Mucosa of rectum (tissue), 2 donors: ENCODE measurements around the gene SLC38A1.

Experiments
- H3K27ac ChIP-seq, 2 donors: one replicate each; pipeline ENCODE4 v1.7.0; 2013; ENCODE audit warnings: inconsistent platforms in 2 of 2, low read depth in 2 of 2, low read length in 2 of 2
- H3K27me3 ChIP-seq, 2 donors: one replicate each; pipeline ENCODE4 v1.7.0; 2013; ENCODE audit warnings: low read length in 2 of 2; ENCODE audit not compliant: control insufficient read depth in 2 of 2, insufficient read depth in 2 of 2
- H3K36me3 ChIP-seq, 2 donors: one replicate each; pipeline ENCODE4 v1.7.0; 2013; ENCODE audit warnings: low read length in 2 of 2; ENCODE audit not compliant: control insufficient read depth in 2 of 2, insufficient read depth in 2 of 2
- H3K4me1 ChIP-seq, 2 donors: one replicate each; pipeline ENCODE4 v1.7.0; 2013; ENCODE audit warnings: low read length in 2 of 2, mild to moderate bottlenecking in 1 of 2; ENCODE audit not compliant: control insufficient read depth in 2 of 2, insufficient read depth in 2 of 2
- H3K4me3 ChIP-seq, 2 donors: one replicate each; pipeline ENCODE4 v1.7.0; 2013; ENCODE audit warnings: low read length in 2 of 2
- H3K9ac ChIP-seq, 2 donors: one replicate each; pipeline ENCODE4 v1.7.0; 2013; ENCODE audit warnings: low read length in 2 of 2, low read depth in 1 of 2, mild to moderate bottlenecking in 1 of 2
- H3K9me3 ChIP-seq, 2 donors: one replicate each; pipeline ENCODE4 v1.7.0; 2013; ENCODE audit warnings: low read length in 2 of 2; ENCODE audit not compliant: control insufficient read depth in 2 of 2
- donor health status: healthy.
- donor health status: Normal muscosa, but diverticular disease.

Gene SLC38A1

GRCh38 chr12:46186088-46186487, 82.8 kb downstream of the SLC38A1 start:
- H3K4me3 ChIP-seq = no peak overlapping the region
- H3K27ac ChIP-seq = no peak overlapping the region
- no peaks in the 10 kb centered on the region for H3K9me3 ChIP-seq
- H3K36me3 ChIP-seq = peaks cover 0 to 3% of the 10 kb centered on the region in 2 donors
- H3K27me3 ChIP-seq = no peaks in the 10 kb centered on the region
- H3K4me1 ChIP-seq = no peaks in the 10 kb centered on the region
- H3K9ac ChIP-seq = no peak overlapping the region

GRCh38 chr12:46185686-46186085, 83.2 kb downstream of the SLC38A1 start:
- Histone ChIP-seq H3K36me3 (peaks cover 0 to 3% of the 10 kb centered on the region in 2 donors), H3K4me1 (peaks cover 0 to 3% of the 10 kb centered on the region in 2 donors), H3K9me3 (no peaks in the 10 kb centered on the region), H3K27me3 (no peaks in the 10 kb centered on the region), H3K9ac (no peak overlapping the region), H3K4me3 (no peak overlapping the region), H3K27ac (no peak overlapping the region)

- no peak overlapping the region for H3K4me3 ChIP-seq
- H3K9me3 ChIP-seq = no peaks in the 10 kb centered on the region
- no peaks in the 10 kb centered on the region for H3K27me3 ChIP-seq
- no peak overlapping the region for H3K27ac ChIP-seq
- peaks cover 4% of the 10 kb centered on the region in 2 donors for H3K4me1 ChIP-seq
- H3K9ac ChIP-seq = no peak overlapping the region
- peaks cover 0 to 3% of the 10 kb centered on the region in 2 donors for H3K36me3 ChIP-seq
These were observed 83.8 kb downstream of the SLC38A1 start for GRCh38 chr12:46184798-46185595.

GRCh38 chr12:46183112-46183511, 85.7 kb downstream of the SLC38A1 start:
- no peak overlapping the region for H3K9ac ChIP-seq
- H3K36me3 ChIP-seq = peaks cover 0 to 3% of the 10 kb centered on the region in 2 donors
- peaks cover 6 to 15% of the 10 kb centered on the region in 2 donors for H3K4me1 ChIP-seq
- H3K27me3 ChIP-seq = no peaks in the 10 kb centered on the region
- H3K9me3 ChIP-seq = no peaks in the 10 kb centered on the region
- no peak overlapping the region for H3K27ac ChIP-seq
- no peak overlapping the region for H3K4me3 ChIP-seq

DNA sequence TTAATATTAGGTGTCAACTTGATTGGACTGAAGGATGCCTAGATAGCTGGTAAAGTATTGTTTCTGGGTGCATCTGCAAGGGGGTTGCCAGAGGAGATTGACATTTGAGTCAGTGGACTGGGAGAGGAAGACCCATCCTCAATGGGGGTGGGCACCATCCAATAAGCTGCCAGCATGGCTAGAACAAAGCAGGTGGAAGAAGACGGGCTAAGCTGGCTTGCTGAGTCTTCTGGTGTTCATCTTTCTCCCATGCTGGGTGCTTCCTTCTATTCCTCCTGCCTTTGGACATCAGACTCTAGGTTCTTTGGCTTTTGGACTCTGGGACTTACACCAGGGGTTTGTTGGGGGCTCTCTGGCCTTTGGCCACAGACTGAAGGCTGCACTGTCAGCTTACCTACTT, 87.4 kb downstream of the SLC38A1 start:
- Histone ChIP-seq H3K9ac (no peak overlapping the region), H3K4me1 (peaks cover 6 to 15% of the 10 kb centered on the region in 2 donors), H3K27ac (no peak overlapping the region), H3K4me3 (no peak overlapping the region), H3K9me3 (no peaks in the 10 kb centered on the region), H3K36me3 (no peaks in the 10 kb centered on the region), H3K27me3 (no peaks in the 10 kb centered on the region)

GRCh38 chr12:46179693-46180452, 89.0 kb downstream of the SLC38A1 start:
- peaks cover 6 to 15% of the 10 kb centered on the region in 2 donors for H3K4me1 ChIP-seq
- peak overlapping the region; percentile 59 to 73 for H3K27ac ChIP-seq

GRCh38 chr12:46177837-46178608, 90.8 kb downstream of the SLC38A1 start:
- Histone ChIP-seq H3K4me1 (peaks cover 6 to 15% of the 10 kb centered on the region in 2 donors), H3K4me3 (peak overlapping the region in 1 of 2 donors; percentile 6), H3K9ac (no peak overlapping the region), H3K36me3 (no peaks in the 10 kb centered on the region), H3K27ac (peak overlapping the region in 1 of 2 donors; percentile 1), H3K27me3 (no peaks in the 10 kb centered on the region), H3K9me3 (no peaks in the 10 kb centered on the region)

More at GRCh38 chr12:46179693-46180452, 89.0 kb downstream of the SLC38A1 start:
- Histone ChIP-seq H3K9ac (no peak overlapping the region), H3K4me3 (peak overlapping the region in 1 of 2 donors; percentile 4), H3K9me3 (no peaks in the 10 kb centered on the region), H3K27me3 (no peaks in the 10 kb centered on the region), H3K36me3 (no peaks in the 10 kb centered on the region)

GRCh38 chr12:46177025-46177424, 91.8 kb downstream of the SLC38A1 start:
- H3K4me1 ChIP-seq = peaks cover 6 to 15% of the 10 kb centered on the region in 2 donors
- H3K36me3 ChIP-seq = no peaks in the 10 kb centered on the region
- H3K9ac ChIP-seq = no peak overlapping the region

DNA sequence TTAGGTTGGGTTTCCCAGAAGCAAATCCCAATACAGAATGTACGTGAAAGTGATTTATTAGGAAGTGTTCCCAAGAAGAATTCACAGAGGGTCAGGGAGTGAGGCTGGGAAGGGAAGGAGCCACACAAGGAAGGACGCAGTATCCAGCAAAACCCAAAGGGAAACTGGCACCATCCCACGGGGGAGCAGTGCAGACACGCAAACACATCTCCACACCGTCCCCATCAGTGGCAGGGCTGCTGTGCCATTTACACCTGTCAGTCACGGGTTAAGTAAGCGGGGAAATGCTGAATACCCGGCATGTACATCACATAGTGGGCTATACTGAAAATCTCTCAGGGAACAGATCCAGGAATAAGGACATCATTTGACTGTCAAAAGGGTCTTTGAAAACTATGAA, 93.9 kb downstream of the SLC38A1 start:
- H3K27me3 ChIP-seq = no peaks in the 10 kb centered on the region
- no peak overlapping the region for H3K4me3 ChIP-seq
- peaks cover 2 to 11% of the 10 kb centered on the region in 2 donors for H3K4me1 ChIP-seq
- no peaks in the 10 kb centered on the region for H3K9me3 ChIP-seq
- no peaks in the 10 kb centered on the region for H3K36me3 ChIP-seq
- no peak overlapping the region for H3K27ac ChIP-seq
- no peak overlapping the region for H3K9ac ChIP-seq

More at GRCh38 chr12:46177025-46177424, 91.8 kb downstream of the SLC38A1 start:
- Histone ChIP-seq H3K27me3 (no peaks in the 10 kb centered on the region), H3K4me3 (no peak overlapping the region), H3K9me3 (no peaks in the 10 kb centered on the region), H3K27ac (no peak overlapping the region)
